ENCODE results near the gene ZNF467.

The ZNF467 gene

GRCh38 chr7:149790146-149790548 is 16.8 kb upstream of the ZNF467 start:
- no peaks in the 10 kb centered on the region for H3K9me3 ChIP-seq (ENCODE audit: control insufficient read depth, low read length)
- no peak overlapping the region for H2BK12ac ChIP-seq (ENCODE audit: low read length in 2 of 2)
- no peak overlapping the region for H4K8ac ChIP-seq (ENCODE audit: low read length)
- DNase-seq: peak; percentile 24
- no peak overlapping the region for H2BK120ac ChIP-seq (ENCODE audit: low read depth, low read length)
- 7% methylated on average over 15 of the region's 56 CpGs for WGBS
- peaks cover 60 to 71% of the 10 kb centered on the region in 2 experiments for H3K27me3 ChIP-seq (ENCODE audit: control insufficient read depth in 1 of 2, insufficient read depth in 1 of 2, low read length in 2 of 2)
- H3K23ac ChIP-seq (ENCODE audit: low read length in 2 of 2): no peak overlapping the region
- H3K27ac ChIP-seq (ENCODE audit: low read length, poor library complexity, severe bottlenecking): no peak overlapping the region
- H2BK15ac ChIP-seq (ENCODE audit: low read depth, poor library complexity, severe bottlenecking): no peak overlapping the region
- H2AK5ac ChIP-seq (ENCODE audit: low read length, severe bottlenecking): no peak overlapping the region
- no peak overlapping the region for H3K4ac ChIP-seq (ENCODE audit: low read depth in 1 of 2, low read length in 2 of 2)
- H3K4me3 ChIP-seq (ENCODE audit: insufficient read depth in 1 of 2, low read depth in 1 of 2, low read length in 2 of 2): no peak overlapping the region
- no peak overlapping the region for H3K4me2 ChIP-seq (ENCODE audit: low read length, poor library complexity, severe bottlenecking)
- no peak overlapping the region for H2BK5ac ChIP-seq (ENCODE audit: low read depth, low read length, poor library complexity, severe bottlenecking)
- no peak overlapping the region for H3K14ac ChIP-seq (ENCODE audit: low read length in 2 of 2)
- H2AFZ ChIP-seq (ENCODE audit: low read depth, low read length): no peak overlapping the region
- H4K91ac ChIP-seq (ENCODE audit: low read length): no peak overlapping the region
- no peaks in the 10 kb centered on the region for H3K36me3 ChIP-seq (ENCODE audit: control insufficient read depth in 1 of 2, insufficient read depth in 2 of 2, low read depth in 1 of 2, low read length in 2 of 2)
- no peak overlapping the region for H3K18ac ChIP-seq (ENCODE audit: low read depth in 1 of 2, low read length in 2 of 2)
- H3K9ac ChIP-seq (ENCODE audit: low read length): no peak overlapping the region
- no peaks in the 10 kb centered on the region for H3K79me1 ChIP-seq (replicated peaks; ENCODE audit: low read length, poor library complexity, severe bottlenecking)
- H3K4me1 ChIP-seq (ENCODE audit: control insufficient read depth, insufficient read depth, low read depth, low read length): peaks cover 4% of the 10 kb centered on the region

- Histone ChIP-seq H2BK15ac (ENCODE audit: low read depth, poor library complexity, severe bottlenecking) (no peak overlapping the region), H3K27ac (ENCODE audit: low read length, poor library complexity, severe bottlenecking) (no peak overlapping the region), H3K14ac (ENCODE audit: low read length in 2 of 2) (no peak overlapping the region), H3K18ac (ENCODE audit: low read depth in 1 of 2, low read length in 2 of 2) (no peak overlapping the region), H3K23ac (ENCODE audit: low read length in 2 of 2) (no peak overlapping the region), H2AFZ (ENCODE audit: low read depth, low read length) (no peak overlapping the region), H3K9me3 (ENCODE audit: control insufficient read depth, low read length) (no peaks in the 10 kb centered on the region), H3K4me1 (ENCODE audit: control insufficient read depth, insufficient read depth, low read depth, low read length) (peaks cover 4% of the 10 kb centered on the region), H3K4me2 (ENCODE audit: low read length, poor library complexity, severe bottlenecking) (no peak overlapping the region), H4K8ac (ENCODE audit: low read length) (no peak overlapping the region), H3K79me1 (replicated peaks; ENCODE audit: low read length, poor library complexity, severe bottlenecking) (no peaks in the 10 kb centered on the region), H2AK5ac (ENCODE audit: low read length, severe bottlenecking) (no peak overlapping the region), H3K4me3 (ENCODE audit: insufficient read depth in 1 of 2, low read depth in 1 of 2, low read length in 2 of 2) (no peak overlapping the region), H3K36me3 (ENCODE audit: control insufficient read depth in 1 of 2, insufficient read depth in 2 of 2, low read depth in 1 of 2, low read length in 2 of 2) (no peaks in the 10 kb centered on the region), H2BK5ac (ENCODE audit: low read depth, low read length, poor library complexity, severe bottlenecking) (no peak overlapping the region), H4K91ac (ENCODE audit: low read length) (no peak overlapping the region), H3K9ac (ENCODE audit: low read length) (no peak overlapping the region), H3K27me3 (ENCODE audit: control insufficient read depth in 1 of 2, insufficient read depth in 1 of 2, low read length in 2 of 2) (peaks cover 55 to 68% of the 10 kb centered on the region in 2 experiments), H2BK12ac (ENCODE audit: low read length in 2 of 2) (no peak overlapping the region), H2BK120ac (ENCODE audit: low read depth, low read length) (no peak overlapping the region), H3K4ac (ENCODE audit: low read depth in 1 of 2, low read length in 2 of 2) (no peak overlapping the region)
- 90% methylated on average over 11 of the region's 19 CpGs for whole genome bisulfite sequencing
- no peak for DNase-seq
Measured at GRCh38 chr7:149789101-149789500, 15.7 kb upstream of the ZNF467 start.

- no peak overlapping the region for H3K9ac ChIP-seq (ENCODE audit: low read length)
- no peak overlapping the region for H2AK5ac ChIP-seq (ENCODE audit: low read length, severe bottlenecking)
- H3K27ac ChIP-seq (ENCODE audit: low read length, poor library complexity, severe bottlenecking): no peak overlapping the region
- H3K36me3 ChIP-seq (ENCODE audit: control insufficient read depth in 1 of 2, insufficient read depth in 2 of 2, low read depth in 1 of 2, low read length in 2 of 2): no peaks in the 10 kb centered on the region
- H3K27me3 ChIP-seq (ENCODE audit: control insufficient read depth in 1 of 2, insufficient read depth in 1 of 2, low read length in 2 of 2): peaks cover 55 to 66% of the 10 kb centered on the region in 2 experiments
- no peak overlapping the region for H3K23ac ChIP-seq (ENCODE audit: low read length in 2 of 2)
- DNase-seq: no peak
- 59% methylated on average over 11 of the region's 11 CpGs for WGBS
- H3K4me1 ChIP-seq (ENCODE audit: control insufficient read depth, insufficient read depth, low read depth, low read length): peaks cover 4% of the 10 kb centered on the region
- H3K9me3 ChIP-seq (ENCODE audit: control insufficient read depth, low read length): no peaks in the 10 kb centered on the region
- H3K14ac ChIP-seq (ENCODE audit: low read length in 2 of 2): no peak overlapping the region
- no peak overlapping the region for H4K8ac ChIP-seq (ENCODE audit: low read length)
- no peak overlapping the region for H3K4me2 ChIP-seq (ENCODE audit: low read length, poor library complexity, severe bottlenecking)
- H2AFZ ChIP-seq (ENCODE audit: low read depth, low read length): no peak overlapping the region
- H2BK120ac ChIP-seq (ENCODE audit: low read depth, low read length): no peak overlapping the region
- H3K79me1 ChIP-seq (replicated peaks; ENCODE audit: low read length, poor library complexity, severe bottlenecking): no peaks in the 10 kb centered on the region
- no peak overlapping the region for H4K91ac ChIP-seq (ENCODE audit: low read length)
- H2BK15ac ChIP-seq (ENCODE audit: low read depth, poor library complexity, severe bottlenecking): no peak overlapping the region
- H2BK12ac ChIP-seq (ENCODE audit: low read length in 2 of 2): no peak overlapping the region
- no peak overlapping the region for H3K4ac ChIP-seq (ENCODE audit: low read depth in 1 of 2, low read length in 2 of 2)
- no peak overlapping the region for H3K4me3 ChIP-seq (ENCODE audit: insufficient read depth in 1 of 2, low read depth in 1 of 2, low read length in 2 of 2)
- no peak overlapping the region for H2BK5ac ChIP-seq (ENCODE audit: low read depth, low read length, poor library complexity, severe bottlenecking)
- H3K18ac ChIP-seq (ENCODE audit: low read depth in 1 of 2, low read length in 2 of 2): no peak overlapping the region
Measured at GRCh38 chr7:149788300-149788851, 15.0 kb upstream of the ZNF467 start.

- Histone ChIP-seq H4K8ac (ENCODE audit: low read length) (no peak overlapping the region), H2AK5ac (ENCODE audit: low read length, severe bottlenecking) (no peak overlapping the region), H4K91ac (ENCODE audit: low read length) (no peak overlapping the region), H3K36me3 (ENCODE audit: control insufficient read depth in 1 of 2, insufficient read depth in 2 of 2, low read depth in 1 of 2, low read length in 2 of 2) (no peaks in the 10 kb centered on the region), H3K4ac (ENCODE audit: low read depth in 1 of 2, low read length in 2 of 2) (no peak overlapping the region), H3K23ac (ENCODE audit: low read length in 2 of 2) (peak overlapping the region in 1 of 2 experiments; percentile 54), H3K9me3 (ENCODE audit: control insufficient read depth, low read length) (no peaks in the 10 kb centered on the region), H3K9ac (ENCODE audit: low read length) (no peak overlapping the region), H2BK5ac (ENCODE audit: low read depth, low read length, poor library complexity, severe bottlenecking) (no peak overlapping the region), H3K27ac (ENCODE audit: low read length, poor library complexity, severe bottlenecking) (no peak overlapping the region), H3K27me3 (ENCODE audit: control insufficient read depth in 1 of 2, insufficient read depth in 1 of 2, low read length in 2 of 2) (peaks cover 47 to 59% of the 10 kb centered on the region in 2 experiments), H3K79me1 (replicated peaks; ENCODE audit: low read length, poor library complexity, severe bottlenecking) (no peaks in the 10 kb centered on the region), H2BK120ac (ENCODE audit: low read depth, low read length) (no peak overlapping the region), H2AFZ (ENCODE audit: low read depth, low read length) (no peak overlapping the region), H3K4me1 (ENCODE audit: control insufficient read depth, insufficient read depth, low read depth, low read length) (peaks cover 4% of the 10 kb centered on the region), H2BK12ac (ENCODE audit: low read length in 2 of 2) (no peak overlapping the region), H3K18ac (ENCODE audit: low read depth in 1 of 2, low read length in 2 of 2) (no peak overlapping the region), H3K14ac (ENCODE audit: low read length in 2 of 2) (no peak overlapping the region), H3K4me3 (ENCODE audit: insufficient read depth in 1 of 2, low read depth in 1 of 2, low read length in 2 of 2) (no peak overlapping the region), H2BK15ac (ENCODE audit: low read depth, poor library complexity, severe bottlenecking) (no peak overlapping the region), H3K4me2 (ENCODE audit: low read length, poor library complexity, severe bottlenecking) (no peak overlapping the region)
- no peak for DNase-seq
- WGBS: 42% methylated on average over 32 of the region's 35 CpGs
Measured at GRCh38 chr7:149787428-149788299, 14.3 kb upstream of the ZNF467 start.
